ENCODE results near the gene TMEM19. TPM values are rescaled to one million over a fixed set of nuclear protein-coding genes. Genes with fewer than 3 reads are reported as not detected.

TMEM19 gene
- total RNA-seq, 1 experiment from 2014 or later = 17.3 TPM

DNA sequence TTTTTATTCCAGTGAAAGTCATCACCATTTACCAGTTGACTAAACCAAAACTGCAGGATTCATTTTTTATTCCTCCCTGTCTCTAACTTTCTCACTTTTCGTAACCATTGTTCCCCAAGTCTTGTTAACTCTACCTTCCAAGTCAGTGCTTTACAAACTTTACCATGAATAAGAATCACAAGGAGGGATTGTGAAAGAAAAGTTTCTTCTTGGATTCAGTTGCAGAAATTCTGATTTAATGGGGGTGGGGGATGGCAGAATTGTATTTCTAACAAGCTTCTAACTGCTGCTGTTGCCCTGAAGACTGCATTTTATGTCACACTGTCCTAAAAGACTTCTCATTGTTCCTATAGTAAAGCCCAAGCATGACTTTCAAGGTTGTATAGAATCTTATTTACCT is 63.8 kb downstream of the TMEM19 start:
- H3T11ph ChIP-seq (ENCODE audit: low read length) = no peak overlapping the region
- H2BK120ac ChIP-seq (ENCODE audit: low read depth, low read length, poor library complexity, severe bottlenecking) = no peak overlapping the region
- H2BK15ac ChIP-seq (ENCODE audit: low read depth, low read length) = no peak overlapping the region
- H3K14ac ChIP-seq (ENCODE audit: insufficient read depth, low read length) = no peak overlapping the region
- H2AK5ac ChIP-seq (ENCODE audit: insufficient read length, low read length) = no peak overlapping the region
- H3K18ac ChIP-seq (ENCODE audit: insufficient read length, low read depth, low read length) = no peak overlapping the region
- H3K4me2 ChIP-seq (ENCODE audit: insufficient read depth, insufficient read length, low read length) = no peak overlapping the region
- no peaks in the 10 kb centered on the region; the same call in 1 of the 2 replicates for H3K27me3 Mint-ChIP-seq (ENCODE audit: low read depth)
- H2BK20ac ChIP-seq (ENCODE audit: low read depth, low read length, poor library complexity, severe bottlenecking) = no peak overlapping the region
- no peak overlapping the region for H3K56ac ChIP-seq (ENCODE audit: insufficient read length, low read depth, low read length)
- H2BK12ac ChIP-seq (ENCODE audit: insufficient read length, low read depth, low read length) = no peak overlapping the region
- no peaks in the 10 kb centered on the region for H4K20me1 ChIP-seq (ENCODE audit: control insufficient read depth, insufficient read depth, insufficient read length)
- no peak overlapping the region for H4K91ac ChIP-seq (ENCODE audit: insufficient read length, low read depth, low read length)
- no peak overlapping the region for H4K8ac ChIP-seq (replicated peaks; ENCODE audit: insufficient read length, low read depth, low read length)
- H3K4me1 Mint-ChIP-seq = peaks cover 30 to 37% of the 10 kb centered on the region in 2 experiments
- no peak overlapping the region for H2BK5ac ChIP-seq (ENCODE audit: insufficient read length, low read length)
- no peaks in the 10 kb centered on the region; the same call in 1 of the 2 replicates for H3K4me1 ChIP-seq (ENCODE audit: insufficient read depth, low read length)
- H3K9ac ChIP-seq (ENCODE audit: extremely low read depth, insufficient read length, low read length) = no peak overlapping the region
- no peak overlapping the region for H4K5ac ChIP-seq (ENCODE audit: insufficient read length, low read depth, low read length)
- TF ChIP-seq, protein P1, sequence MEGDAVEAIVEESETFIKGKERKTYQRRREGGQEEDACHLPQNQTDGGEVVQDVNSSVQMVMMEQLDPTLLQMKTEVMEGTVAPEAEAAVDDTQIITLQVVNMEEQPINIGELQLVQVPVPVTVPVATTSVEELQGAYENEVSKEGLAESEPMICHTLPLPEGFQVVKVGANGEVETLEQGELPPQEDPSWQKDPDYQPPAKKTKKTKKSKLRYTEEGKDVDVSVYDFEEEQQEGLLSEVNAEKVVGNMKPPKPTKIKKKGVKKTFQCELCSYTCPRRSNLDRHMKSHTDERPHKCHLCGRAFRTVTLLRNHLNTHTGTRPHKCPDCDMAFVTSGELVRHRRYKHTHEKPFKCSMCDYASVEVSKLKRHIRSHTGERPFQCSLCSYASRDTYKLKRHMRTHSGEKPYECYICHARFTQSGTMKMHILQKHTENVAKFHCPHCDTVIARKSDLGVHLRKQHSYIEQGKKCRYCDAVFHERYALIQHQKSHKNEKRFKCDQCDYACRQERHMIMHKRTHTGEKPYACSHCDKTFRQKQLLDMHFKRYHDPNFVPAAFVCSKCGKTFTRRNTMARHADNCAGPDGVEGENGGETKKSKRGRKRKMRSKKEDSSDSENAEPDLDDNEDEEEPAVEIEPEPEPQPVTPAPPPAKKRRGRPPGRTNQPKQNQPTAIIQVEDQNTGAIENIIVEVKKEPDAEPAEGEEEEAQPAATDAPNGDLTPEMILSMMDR (conservative IDR thresholded peaks at IDR 0.05) = no peak
- H3K27ac Mint-ChIP-seq = peak overlapping the region in 2 of 3 experiments; percentile 11 to 94; a peak in 3 of 7 replicates
- H3K36me3 Mint-ChIP-seq (ENCODE audit: insufficient read depth in 1 of 3, low read depth in 3 of 3) = no peaks in the 10 kb centered on the region
- no peaks in the 10 kb centered on the region for H3K79me1 ChIP-seq (ENCODE audit: insufficient read depth, low read depth, low read length, poor library complexity, severe bottlenecking)
- H3K4ac ChIP-seq (ENCODE audit: low read depth, low read length) = no peak overlapping the region
- no peak overlapping the region for H2AFZ ChIP-seq (ENCODE audit: low read length)
- H3K4me3 Mint-ChIP-seq = no peak overlapping the region; a peak in 1 of 5 replicates
- peaks cover 0 to 3% of the 10 kb centered on the region in 2 experiments; a peak in 1 of 5 replicates for H3K9me3 Mint-ChIP-seq
- no peaks in the 10 kb centered on the region for H3K9me3 ChIP-seq (ENCODE audit: control insufficient read depth, low read depth, low read length)
- H3K79me2 ChIP-seq (ENCODE audit: insufficient read depth, low read length) = no peaks in the 10 kb centered on the region
- no peak for DNase-seq
- H3K23me2 ChIP-seq (ENCODE audit: insufficient read length, low read depth, low read length, poor library complexity, severe bottlenecking) = peaks cover 3% of the 10 kb centered on the region
- no peak overlapping the region for H3K23ac ChIP-seq (ENCODE audit: insufficient read length, low read depth, low read length)
- no CpG with 5 or more reads among the region's 1 CpG for WGBS (ENCODE audit: extremely low coverage, insufficient read length, low lambda C conversion rate)
- no peaks in the 10 kb centered on the region for H3K27me3 ChIP-seq (ENCODE audit: insufficient read depth, low read length)
- H3K27ac ChIP-seq (ENCODE audit: insufficient read length, low read depth, low read length) = no peak overlapping the region
